CD4-positive, CD25-positive, alpha-beta regulatory T cell (primary cell): ENCODE data around the gene DAZ3. TPM values are rescaled to one million over a fixed set of nuclear protein-coding genes. Genes with fewer than 3 reads are reported as not detected.
"Not testable (repeated sequence)": the region's sequence is repeated elsewhere in the genome, so short reads cannot be mapped to it uniquely, and the experiment has no call there.

Source experiments
- ATAC-seq, 2 donors: fragments of 150-1000 bp; cut with Tn5 transposase; one replicate each; pipeline ENCODE4 v1.10.0; 2021; ENCODE audit warnings: low read depth in 2 of 2, moderate number of reproducible peaks in 2 of 2, moderate library complexity in 1 of 2
- DNase-seq, 3 donors: peaks; one replicate each; pipeline versions ENCODE4 v3.0.0 to v3.0.0-alpha.2; 2012 to 2022; ENCODE audit warnings: mixed read lengths in 1 of 3
- H3K27ac ChIP-seq: one replicate; pipeline ENCODE4 v1.7.0; 2013; ENCODE audit warnings: mild to moderate bottlenecking, low read length; ENCODE audit not compliant: insufficient read depth, poor library complexity, severe bottlenecking
- H3K27me3 ChIP-seq: one replicate; pipeline ENCODE4 v1.7.0; 2013; ENCODE audit warnings: low read length; ENCODE audit not compliant: control insufficient read depth, insufficient read depth
- H3K36me3 ChIP-seq: one replicate; pipeline ENCODE4 v1.7.0; 2013; ENCODE audit warnings: mild to moderate bottlenecking, low read length, moderate library complexity; ENCODE audit not compliant: control insufficient read depth, insufficient read depth
- H3K4me1 ChIP-seq: 2 replicates; pipeline ENCODE4 v1.7.0; 2013; ENCODE audit warnings: mild to moderate bottlenecking, low read length; ENCODE audit not compliant: insufficient read depth, control insufficient read depth, poor library complexity, severe bottlenecking
- H3K4me3 ChIP-seq: one replicate; pipeline ENCODE4 v1.7.0; 2013; ENCODE audit warnings: low read depth, mild to moderate bottlenecking, low read length, moderate library complexity
- H3K9me3 ChIP-seq, 2 experiments: 1 replicate in 1 of 2; 2 replicates in 1 of 2; pipeline ENCODE4 v1.7.0; 2013; ENCODE audit warnings: low read length in 2 of 2, mild to moderate bottlenecking in 1 of 2, moderate library complexity in 1 of 2; ENCODE audit not compliant: control insufficient read depth in 2 of 2
- H3K27ac Mint-ChIP-seq, 3 donors: one replicate each; pipeline ENCODE4 v1.8.0; 2020 to 2022; ENCODE audit warnings: mild to moderate bottlenecking in 3 of 3, mixed read lengths in 3 of 3, moderate library complexity in 2 of 3
- H3K27me3 Mint-ChIP-seq: one replicate; pipeline ENCODE4 v1.8.0; 2022; ENCODE audit warnings: mild to moderate bottlenecking, mixed read lengths
- H3K36me3 Mint-ChIP-seq: one replicate; pipeline ENCODE4 v1.8.0; 2020; ENCODE audit warnings: mixed read lengths
- H3K4me1 Mint-ChIP-seq, 4 donors: one replicate each; pipeline ENCODE4 v1.8.0; 2020 to 2022; ENCODE audit warnings: mixed read lengths in 4 of 4, mild to moderate bottlenecking in 1 of 4
- H3K4me3 Mint-ChIP-seq, 4 donors: one replicate each; pipeline ENCODE4 v1.8.0; 2020 to 2022; ENCODE audit warnings: mild to moderate bottlenecking in 4 of 4, mixed read lengths in 4 of 4, moderate library complexity in 3 of 4
- H3K9me3 Mint-ChIP-seq, 7 donors: one replicate each; pipeline ENCODE4 v1.8.0; 2020 to 2022; ENCODE audit warnings: mixed read lengths in 7 of 7, mild to moderate bottlenecking in 3 of 7, moderate library complexity in 2 of 7
- polyA plus RNA-seq, 4 donors: library from polyadenylated mRNA; unstranded; fragments of 300-500 nt; fragmentation: Illumina TruSeq; gene quantifications; one replicate each; pipeline ENCODE4 v1.2.3, GENCODE V29; 2021
- total RNA-seq: library from RNA; stranded (reverse); gene quantifications from one replicate; pipeline ENCODE4 v1.2.3, GENCODE V29; 2022

Gene DAZ3
- total RNA-seq: not detected
- not detected for polyA plus RNA-seq

GRCh38 chrY:24813293-24813692 lies at the start of gene DAZ3:
Gene DAZ3, minus strand, starts transcription at chrY:24813393. Its CDS starts 208 bp downstream, at chrY:24813185.
- not testable (repeated sequence) for H3K9me3 Mint-ChIP-seq, DNase-seq, H3K27me3 Mint-ChIP-seq, H3K27ac Mint-ChIP-seq, H3K36me3 Mint-ChIP-seq, H3K4me3 Mint-ChIP-seq, H3K4me3 ChIP-seq, H3K9me3 ChIP-seq, H3K4me1 Mint-ChIP-seq, H3K27me3 ChIP-seq, H3K36me3 ChIP-seq, H3K27ac ChIP-seq, H3K4me1 ChIP-seq, ATAC-seq

- not testable (repeated sequence) for H3K4me1 Mint-ChIP-seq, H3K9me3 ChIP-seq, H3K27ac Mint-ChIP-seq, H3K27me3 ChIP-seq, H3K36me3 Mint-ChIP-seq, DNase-seq, H3K4me1 ChIP-seq, ATAC-seq, H3K27ac ChIP-seq, H3K27me3 Mint-ChIP-seq, H3K36me3 ChIP-seq, H3K4me3 Mint-ChIP-seq, H3K9me3 Mint-ChIP-seq, H3K4me3 ChIP-seq
These were observed 20.4 kb upstream of the DAZ3 start, which contains the start of gene DAZ4 for GRCh38 chrY:24833619-24834018. Gene DAZ4, plus strand, starts transcription at chrY:24833919. Its CDS starts 208 bp downstream, at chrY:24834127.

GRCh38 chrY:24825069-24825468 lies 11.9 kb upstream of the DAZ3 start:
- not testable (repeated sequence) for H3K4me1 ChIP-seq, H3K36me3 ChIP-seq, H3K9me3 ChIP-seq, H3K4me3 Mint-ChIP-seq, ATAC-seq, H3K27me3 Mint-ChIP-seq, H3K9me3 Mint-ChIP-seq, H3K4me3 ChIP-seq, H3K27ac Mint-ChIP-seq, H3K4me1 Mint-ChIP-seq, DNase-seq, H3K36me3 Mint-ChIP-seq, H3K27me3 ChIP-seq, H3K27ac ChIP-seq

- not testable (repeated sequence) for H3K4me3 ChIP-seq, H3K4me3 Mint-ChIP-seq, H3K27me3 ChIP-seq, H3K4me1 Mint-ChIP-seq, H3K27ac Mint-ChIP-seq, H3K36me3 ChIP-seq, ATAC-seq, H3K9me3 Mint-ChIP-seq, H3K9me3 ChIP-seq, DNase-seq, H3K4me1 ChIP-seq, H3K27ac ChIP-seq, H3K36me3 Mint-ChIP-seq, H3K27me3 Mint-ChIP-seq
These were observed 11.1 kb upstream of the DAZ3 start for GRCh38 chrY:24824184-24824879.

- ATAC-seq, H3K4me3 Mint-ChIP-seq, H3K27me3 Mint-ChIP-seq: not testable (repeated sequence)
These were observed 8.6 kb upstream of the DAZ3 start for GRCh38 chrY:24821836-24822235.

More at GRCh38 chrY:24821836-24822235, 8.6 kb upstream of the DAZ3 start:
- H3K36me3 Mint-ChIP-seq, H3K4me1 Mint-ChIP-seq, H3K9me3 Mint-ChIP-seq, H3K4me3 ChIP-seq, DNase-seq, H3K27ac ChIP-seq, H3K9me3 ChIP-seq, H3K27me3 ChIP-seq, H3K36me3 ChIP-seq, H3K27ac Mint-ChIP-seq, H3K4me1 ChIP-seq: not testable (repeated sequence)

Other genes with a start within 250 kb of the DAZ3 start
- not detected for gene BPY2B, start 195.4 kb downstream of the DAZ3 start, total RNA-seq
- not detected for gene BPY2B, start 195.4 kb downstream of the DAZ3 start, polyA plus RNA-seq
- not detected for gene DAZ4, start 20.5 kb upstream of the DAZ3 start, total RNA-seq
- not detected for gene DAZ4, start 20.5 kb upstream of the DAZ3 start, polyA plus RNA-seq
- gene BPY2C, start 238.7 kb upstream of the DAZ3 start, total RNA-seq: not detected
- not detected for gene BPY2C, start 238.7 kb upstream of the DAZ3 start, polyA plus RNA-seq